GOT3 (cell line): ENCODE measurements around the gene HYLS1.

ENCODE experiments used
- DNase-seq: peaks from one replicate; lab custom pipeline; 2025; ENCODE audit warnings: mixed read lengths; lab: John Stamatoyannopoulos, UW

HYLS1 gene

DNA sequence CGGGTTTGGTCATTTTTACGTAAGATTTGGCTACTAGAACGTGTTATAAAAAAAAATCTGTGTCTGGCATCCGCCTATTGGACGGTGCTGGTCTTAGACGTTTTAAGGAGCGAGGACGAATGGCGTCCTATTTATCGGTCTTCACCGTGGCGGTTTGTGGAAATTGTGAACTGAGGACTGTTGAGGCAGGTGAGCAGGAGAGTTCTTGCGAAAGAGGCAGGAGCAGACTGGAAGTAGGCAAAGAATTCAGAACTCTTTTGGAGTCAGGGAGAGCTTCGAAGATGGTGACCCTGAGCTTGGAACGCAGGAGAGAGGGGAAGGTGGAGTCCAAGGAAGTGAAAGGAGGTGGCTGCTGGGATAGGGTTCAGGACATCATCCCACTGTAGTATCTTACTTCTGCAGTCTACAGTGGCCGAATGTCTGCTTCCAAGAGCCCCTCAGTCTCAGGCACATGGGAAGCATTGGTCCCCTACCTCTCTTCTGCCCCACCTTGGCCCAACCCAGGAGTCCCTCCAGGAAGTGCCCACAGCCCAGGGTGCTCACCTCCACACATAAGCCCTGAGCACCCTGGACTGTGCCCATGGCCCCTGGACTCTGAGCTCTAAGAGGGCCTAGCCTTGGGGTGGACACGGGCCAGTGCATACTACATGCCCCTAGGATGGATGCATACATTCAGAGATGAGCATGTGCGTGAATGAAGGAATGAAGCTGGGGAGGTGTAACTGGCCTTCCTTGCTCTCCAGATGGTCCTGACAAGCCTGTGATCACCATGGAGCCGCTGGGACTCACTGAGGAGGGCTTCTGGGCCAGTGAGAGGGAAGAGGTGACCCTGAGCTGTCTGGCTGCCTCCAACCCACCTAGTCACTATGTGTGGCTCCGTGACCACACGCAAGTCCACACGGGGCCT, 62.1 kb downstream of the HYLS1 start:
- no peak for DNase-seq

DNA sequence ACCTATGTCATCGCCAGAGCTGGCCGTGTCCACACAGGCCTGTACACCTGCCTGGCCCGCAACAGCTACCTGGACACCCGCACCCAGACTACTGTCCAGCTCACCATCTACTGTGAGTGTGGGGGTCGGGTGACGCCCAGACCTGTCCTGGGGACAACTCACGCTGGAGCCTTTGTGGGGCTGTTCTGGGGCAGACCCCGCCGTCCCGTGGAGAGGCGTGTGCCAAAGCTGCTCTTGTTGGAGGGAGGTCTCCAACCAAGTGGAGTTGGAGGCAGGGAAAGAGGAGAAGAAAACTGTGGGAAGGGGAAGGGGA, 62.7 kb downstream of the HYLS1 start:
- DNase-seq, result no peak
